Cardiac muscle cell (in vitro differentiated cells and primary cell): ENCODE results near the gene FOXL2. TPM values are rescaled to one million over a fixed set of nuclear protein-coding genes. Genes with fewer than 3 reads are reported as not detected.
A peak's percentile ranks its signal among the peaks of the same experiment; 100 is the strongest.

Source experiments
- DNase-seq, 2 donors: peaks; one replicate each; pipeline versions ENCODE4 v3.0.0 to v3.0.0-alpha.2; 2010 to 2017; ENCODE audit warnings: low read depth in 1 of 2, low spot score in 1 of 2
- H3K27ac ChIP-seq: fragments of 200-600 bp; sonication (generic); 2 replicates; pipeline ENCODE4 v1.5.1; 2016
- H3K27me3 ChIP-seq: fragments of 200-600 bp; sonication (generic); 2 replicates; pipeline ENCODE4 v1.6.0; 2016; ENCODE audit warnings: control low read depth
- H3K36me3 ChIP-seq: fragments of 200-600 bp; sonication (generic); 2 replicates; pipeline ENCODE4 v1.5.1; 2016; ENCODE audit warnings: control low read depth
- H3K4me1 ChIP-seq: fragments of 200-600 bp; sonication (generic); 2 replicates; pipeline ENCODE4 v1.8.1; 2017; ENCODE audit warnings: low read depth, mild to moderate bottlenecking, mixed run types
- H3K4me3 ChIP-seq: fragments of 200-600 bp; sonication (generic); 2 replicates; pipeline ENCODE4 v1.5.1; 2016; ENCODE audit warnings: mild to moderate bottlenecking
- H3K9me3 ChIP-seq: fragments of 200-600 bp; sonication (generic); 2 replicates; pipeline ENCODE4 v1.5.1; 2017; ENCODE audit warnings: low read depth, mild to moderate bottlenecking, control low read depth
- CTCF ChIP-seq: IDR thresholded peaks from 2 replicates; pipeline ENCODE4 v1.5.1; 2012; ENCODE audit warnings: low read depth, mild to moderate bottlenecking, low read length
- polyA plus RNA-seq: library from polyadenylated mRNA; unstranded; fragments of >200 nt; fragmentation: Nextera tagmentation; extraction: Ambion mirVana; gene quantifications from 2 replicates; pipeline ENCODE4 v1.2.1, GENCODE V29; 2016
- total RNA-seq: library from RNA; depleted of rRNA; stranded (reverse); fragments of >200 nt; gene quantifications from 2 replicates; pipeline ENCODE4 v1.2.3, GENCODE V29; 2016

FOXL2 gene
- total and polyA plus RNA-seq, 2 experiments from 2014 or later: not detected

GRCh38 chr3:138935863-138936740 is 10.8 kb downstream of the FOXL2 start:
- H3K27ac ChIP-seq: no peak overlapping the region
- peaks cover 11% of the 10 kb centered on the region for H3K4me1 ChIP-seq
- H3K27me3 ChIP-seq: peaks cover 86% of the 10 kb centered on the region
- H3K4me3 ChIP-seq: peak overlapping the region; percentile 23
- H3K9me3 ChIP-seq: no peaks in the 10 kb centered on the region
- peak; percentile 79 for TF ChIP-seq CTCF
- DNase-seq: peak; percentile 69 to 74
- no peaks in the 10 kb centered on the region for H3K36me3 ChIP-seq

GRCh38 chr3:138935505-138935862 is 11.5 kb downstream of the FOXL2 start:
- H3K27me3 ChIP-seq: peaks cover 82% of the 10 kb centered on the region
- DNase-seq: no peak
- H3K27ac ChIP-seq: no peak overlapping the region

GRCh38 chr3:138933981-138934691 is 12.8 kb downstream of the FOXL2 start:
- peaks cover 6% of the 10 kb centered on the region for H3K4me1 ChIP-seq
- DNase-seq: no peak
- H3K4me3 ChIP-seq: no peak overlapping the region
- no peak for TF ChIP-seq CTCF
- H3K27me3 ChIP-seq: peaks cover 69% of the 10 kb centered on the region
- H3K9me3 ChIP-seq: no peaks in the 10 kb centered on the region
- H3K27ac ChIP-seq: no peak overlapping the region
- H3K36me3 ChIP-seq: no peaks in the 10 kb centered on the region

More at GRCh38 chr3:138935505-138935862, 11.5 kb downstream of the FOXL2 start:
- no peaks in the 10 kb centered on the region for H3K36me3 ChIP-seq
- H3K9me3 ChIP-seq: no peaks in the 10 kb centered on the region
- H3K4me1 ChIP-seq: peaks cover 11% of the 10 kb centered on the region
- TF ChIP-seq CTCF: no peak
- no peak overlapping the region for H3K4me3 ChIP-seq

- H3K4me3 ChIP-seq: no peak overlapping the region
- TF ChIP-seq CTCF: no peak
- no peaks in the 10 kb centered on the region for H3K4me1 ChIP-seq
- no peaks in the 10 kb centered on the region for H3K36me3 ChIP-seq
- H3K27ac ChIP-seq: no peak overlapping the region
- peaks cover 59% of the 10 kb centered on the region for H3K27me3 ChIP-seq
- H3K9me3 ChIP-seq: no peaks in the 10 kb centered on the region
- DNase-seq: no peak
Measured at GRCh38 chr3:138933068-138933668, 13.8 kb downstream of the FOXL2 start.

GRCh38 chr3:138928727-138929372 is 18.1 kb downstream of the FOXL2 start:
- Histone ChIP-seq H3K36me3 (no peaks in the 10 kb centered on the region), H3K9me3 (no peaks in the 10 kb centered on the region), H3K27ac (no peak overlapping the region), H3K4me1 (no peaks in the 10 kb centered on the region), H3K4me3 (no peak overlapping the region), H3K27me3 (peaks cover 16% of the 10 kb centered on the region)
- DNase-seq: no peak
- TF ChIP-seq CTCF: no peak
